Activated CD8-positive, alpha-beta T cell treated with anti-CD3 and anti-CD28 coated beads, Interleukin-2, amount 10 ng/mL, durations not matched to agents 7 days and 5 days (primary cell): Measurements from ENCODE around the gene ZNF12. TPM values are rescaled to one million over a fixed set of nuclear protein-coding genes. Genes with fewer than 3 reads are reported as not detected.
"Not testable (repeated sequence)": the region's sequence is repeated elsewhere in the genome, so short reads cannot be mapped to it uniquely, and the experiment has no call there.

ENCODE experiments used
- ATAC-seq: fragments of 150-1000 bp; cut with Tn5 transposase; one replicate; pipeline ENCODE4 v1.10.0; 2021; ENCODE audit warnings: moderate library complexity
- CTCF ChIA-PET: fragments of 350-600 bp; sonication (Branson Sonifier 250); formaldehyde crosslinking; loops from one replicate; lab custom pipeline; 2021; ENCODE audit warnings: antibody characterized with exemption; lab: Charles Lee
- POLR2A ChIA-PET: fragments of 350-600 bp; sonication (Branson Sonifier 250); formaldehyde crosslinking; loops from one replicate; lab custom pipeline; 2021; ENCODE audit warnings: antibody characterized with exemption; lab: Charles Lee
- DNase-seq: peaks from one replicate; pipeline ENCODE4 v3.0.0-alpha.2; 2020
- H3K27ac Mint-ChIP-seq: one replicate; pipeline ENCODE4 v1.8.0; 2021; ENCODE audit warnings: mild to moderate bottlenecking, mixed read lengths
- H3K27me3 Mint-ChIP-seq: one replicate; pipeline ENCODE4 v1.8.0; 2021; ENCODE audit warnings: low read depth, mixed read lengths
- H3K36me3 Mint-ChIP-seq: one replicate; pipeline ENCODE4 v1.8.0; 2021; ENCODE audit warnings: low read depth, mixed read lengths
- H3K4me1 Mint-ChIP-seq: one replicate; pipeline ENCODE4 v1.8.0; 2021; ENCODE audit warnings: low read depth, mixed read lengths
- H3K4me3 Mint-ChIP-seq: one replicate; pipeline ENCODE4 v1.8.0; 2021; ENCODE audit warnings: mild to moderate bottlenecking, mixed read lengths
- H3K9me3 Mint-ChIP-seq: one replicate; pipeline ENCODE4 v1.8.0; 2022; ENCODE audit warnings: mixed read lengths; ENCODE audit not compliant: insufficient read depth
- total RNA-seq, 2 experiments: library from RNA; stranded (reverse); gene quantifications; one replicate each; pipeline ENCODE4 v1.2.3, GENCODE V29; 2021

The ZNF12 gene
- total RNA-seq, 2 experiments from 2014 or later: 20.1 to 23.1 TPM

DNA sequence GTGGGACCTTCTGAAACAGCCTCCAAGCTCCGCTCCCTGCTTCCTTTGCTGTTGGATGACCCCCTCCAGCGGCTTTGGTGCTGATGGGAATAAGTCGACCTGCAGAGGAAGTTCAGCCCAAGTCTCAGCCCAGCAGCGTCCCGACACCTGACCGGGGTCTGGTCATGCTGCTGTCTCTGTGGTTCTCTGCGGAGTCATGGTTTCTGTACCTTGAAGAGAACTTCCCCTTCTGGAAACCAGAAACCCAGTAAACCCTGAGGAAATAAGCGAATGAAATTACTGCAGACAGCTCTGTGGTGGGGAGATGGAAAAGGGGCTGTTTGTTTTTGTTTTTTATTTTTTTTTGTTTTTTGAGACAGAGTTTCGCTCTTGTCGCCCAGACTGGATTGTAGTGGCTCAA lies 18.3 kb upstream of the ZNF12 start:
- ATAC-seq (no peak), DNase-seq (no peak)
- Mint-ChIP-seq H3K36me3 (peaks cover 8% of the 10 kb centered on the region), H3K27ac (no peak overlapping the region), H3K4me1 (peaks cover 13% of the 10 kb centered on the region), H3K27me3 (peaks cover 2% of the 10 kb centered on the region), H3K9me3 (peaks cover 4% of the 10 kb centered on the region), H3K4me3 (no peak overlapping the region)
- ChIA-PET CTCF (no interaction called here), POLR2A (no interaction called here)

GRCh38 chr7:6724351-6724750 lies 17.6 kb upstream of the ZNF12 start:
- ATAC-seq: not testable (repeated sequence)

DNA sequence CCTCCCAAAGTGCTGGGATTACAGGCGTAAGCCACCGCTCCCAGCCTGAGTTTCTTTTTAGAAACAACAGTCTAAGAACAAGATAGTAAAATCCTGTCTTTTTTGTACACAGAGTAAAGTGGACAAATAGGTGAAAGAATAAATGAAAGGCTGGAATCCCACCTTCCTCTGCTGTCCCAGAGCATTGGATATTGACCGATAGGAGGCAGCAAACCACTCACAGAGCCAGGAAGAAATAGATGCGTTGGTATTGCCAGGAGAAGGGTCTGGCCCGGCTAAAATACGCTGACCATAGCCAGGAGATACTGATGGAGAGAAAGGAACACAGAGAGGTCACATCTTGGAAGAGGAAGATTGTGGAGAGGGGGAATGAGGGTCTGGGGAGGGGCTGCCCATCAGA lies 11.4 kb upstream of the ZNF12 start:
- Mint-ChIP-seq H3K27me3 (peaks cover 7% of the 10 kb centered on the region), H3K9me3 (no peaks in the 10 kb centered on the region), H3K36me3 (no peaks in the 10 kb centered on the region), H3K27ac (no peak overlapping the region), H3K4me3 (no peak overlapping the region), H3K4me1 (peaks cover 9% of the 10 kb centered on the region)
- DNase-seq (no peak), ATAC-seq (no peak)
- CTCF ChIA-PET: no interaction called here
- POLR2A ChIA-PET: no interaction called here

More at GRCh38 chr7:6724351-6724750, 17.6 kb upstream of the ZNF12 start:
- peaks cover 10% of the 10 kb centered on the region for H3K4me1 Mint-ChIP-seq
- POLR2A ChIA-PET, DNase-seq, H3K9me3 Mint-ChIP-seq, H3K36me3 Mint-ChIP-seq, H3K27me3 Mint-ChIP-seq, H3K4me3 Mint-ChIP-seq, CTCF ChIA-PET, H3K27ac Mint-ChIP-seq: not testable (repeated sequence)

DNA sequence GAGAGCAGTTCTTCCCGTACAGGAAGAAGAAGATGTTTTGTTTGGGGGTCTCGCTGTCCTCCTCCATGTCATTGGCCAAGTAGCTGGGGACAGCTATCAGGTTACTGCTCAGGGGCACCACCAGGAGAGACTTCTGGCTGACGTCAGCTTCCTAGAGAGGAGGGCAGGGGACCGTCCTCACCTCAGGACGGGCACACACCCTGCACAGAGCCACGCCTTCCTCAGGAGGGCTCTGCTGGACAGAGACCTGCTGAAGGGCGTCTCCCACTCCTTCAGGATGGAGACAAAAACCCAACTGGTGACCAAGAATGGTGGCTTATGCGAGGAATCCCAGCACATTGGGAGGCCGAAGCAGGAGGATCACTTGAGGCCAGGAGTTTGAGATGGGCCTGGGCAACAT lies 9.2 kb upstream of the ZNF12 start:
- H3K27ac Mint-ChIP-seq, H3K36me3 Mint-ChIP-seq, DNase-seq, H3K4me3 Mint-ChIP-seq, H3K9me3 Mint-ChIP-seq, ATAC-seq, H3K4me1 Mint-ChIP-seq, H3K27me3 Mint-ChIP-seq, POLR2A ChIA-PET, CTCF ChIA-PET: not testable (repeated sequence)

- peaks cover 9% of the 10 kb centered on the region for H3K4me1 Mint-ChIP-seq
- no peaks in the 10 kb centered on the region for H3K9me3 Mint-ChIP-seq
- CTCF ChIA-PET: interaction anchor here (1.4 kb wide), 1 partner anchor 198 kb away, joined by 3 read pairs; no protein-coding TSS in a partner anchor
- POLR2A ChIA-PET: no interaction called here
- H3K36me3 Mint-ChIP-seq: peaks cover 2% of the 10 kb centered on the region
- H3K4me3 Mint-ChIP-seq: no peak overlapping the region
- ATAC-seq (no peak), DNase-seq (no peak)
- H3K27me3 Mint-ChIP-seq: peaks cover 5% of the 10 kb centered on the region
- H3K27ac Mint-ChIP-seq: no peak overlapping the region
Observed at GRCh38 chr7:6714360-6714759, 7.6 kb upstream of the ZNF12 start.

DNA sequence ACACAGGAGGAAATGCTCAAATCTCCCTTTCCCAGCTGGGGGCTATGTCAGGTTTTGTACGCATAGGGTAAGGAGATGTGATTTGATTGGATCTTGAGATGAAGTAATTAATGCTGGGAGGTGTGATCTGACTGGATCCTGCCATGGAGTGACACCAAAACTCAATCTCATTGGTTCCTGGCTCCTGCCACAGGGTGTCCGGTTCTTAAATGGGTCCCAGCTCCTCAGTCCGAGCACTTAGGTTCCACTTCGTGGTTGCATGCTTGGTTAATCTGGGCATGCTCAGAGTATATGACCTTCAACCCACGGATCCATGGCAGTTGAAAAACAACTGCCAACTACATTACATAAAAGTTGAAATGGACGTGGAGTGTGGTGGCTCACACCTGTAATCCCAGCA lies 3.1 kb upstream of the ZNF12 start:
- ChIA-PET POLR2A (no interaction called here), CTCF (no interaction called here)
- peaks cover 11% of the 10 kb centered on the region for H3K9me3 Mint-ChIP-seq
- peaks cover 25% of the 10 kb centered on the region for H3K36me3 Mint-ChIP-seq
- DNase-seq: no peak
- no peak for ATAC-seq
- peaks cover 11% of the 10 kb centered on the region for H3K4me1 Mint-ChIP-seq
- no peak overlapping the region for H3K27ac Mint-ChIP-seq
- H3K27me3 Mint-ChIP-seq: peaks cover 3% of the 10 kb centered on the region
- H3K4me3 Mint-ChIP-seq: no peak overlapping the region

GRCh38 chr7:6708304-6708703 lies 1.6 kb upstream of the ZNF12 start:
- no peak overlapping the region for H3K4me3 Mint-ChIP-seq

DNA sequence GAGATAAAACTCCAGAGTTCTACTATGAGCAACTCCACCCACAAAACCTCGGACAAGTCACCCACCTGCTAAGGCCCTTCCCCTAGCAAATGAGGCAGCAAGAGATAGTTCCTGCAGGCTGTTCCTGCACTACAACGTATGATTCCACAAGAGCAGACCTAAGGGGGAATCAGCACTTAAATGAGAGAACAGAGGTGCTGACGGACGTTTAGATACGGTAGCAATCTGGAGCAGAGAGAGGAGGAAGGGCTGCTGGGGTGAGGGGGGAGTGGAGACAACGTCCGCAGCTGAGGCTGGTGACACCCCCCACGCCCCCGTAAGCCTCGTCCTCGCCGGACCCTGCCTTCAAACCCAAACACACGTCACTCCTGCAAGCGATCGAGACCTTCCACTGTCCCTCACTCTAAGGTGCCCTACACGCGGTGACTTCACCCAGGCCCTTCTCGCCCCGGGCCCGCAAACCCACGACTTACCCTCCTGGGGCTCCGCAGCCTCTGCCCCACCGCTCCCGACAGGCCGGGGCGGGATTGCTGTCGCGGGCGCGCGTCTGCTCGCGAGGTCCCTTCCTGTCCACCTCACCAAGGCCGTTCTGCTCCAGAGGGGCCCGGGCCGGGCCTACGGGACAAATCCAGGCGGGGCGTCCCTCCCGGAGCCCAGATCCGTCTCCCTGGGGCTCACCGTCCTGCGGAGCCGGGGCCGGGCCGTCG lies 635 bp downstream of the ZNF12 start:
- H3K4me3 Mint-ChIP-seq: peak overlapping the region; percentile 88
- ATAC-seq: peak; percentile 52
- peaks cover 41% of the 10 kb centered on the region for H3K36me3 Mint-ChIP-seq
- peaks cover 26% of the 10 kb centered on the region for H3K4me1 Mint-ChIP-seq
- POLR2A ChIA-PET: no interaction called here
- DNase-seq: peak; percentile 45
- CTCF ChIA-PET: no interaction called here
- H3K27ac Mint-ChIP-seq: peak overlapping the region; percentile 85
- H3K27me3 Mint-ChIP-seq: peaks cover 3% of the 10 kb centered on the region
- peaks cover 32% of the 10 kb centered on the region for H3K9me3 Mint-ChIP-seq

More at GRCh38 chr7:6708304-6708703, 1.6 kb upstream of the ZNF12 start:
- peaks cover 37% of the 10 kb centered on the region for H3K36me3 Mint-ChIP-seq
- ChIA-PET CTCF (no interaction called here), POLR2A (no interaction called here)
- no peak overlapping the region for H3K27ac Mint-ChIP-seq
- H3K27me3 Mint-ChIP-seq: peaks cover 3% of the 10 kb centered on the region
- H3K9me3 Mint-ChIP-seq: peaks cover 20% of the 10 kb centered on the region
- no peak for ATAC-seq
- no peak for DNase-seq
- peaks cover 21% of the 10 kb centered on the region for H3K4me1 Mint-ChIP-seq

- H3K9me3 Mint-ChIP-seq: peaks cover 42% of the 10 kb centered on the region
- H3K4me3 Mint-ChIP-seq: no peak overlapping the region
- ChIA-PET POLR2A (interaction anchor here (1.2 kb wide), 1 partner anchor 10 kb away, joined by 4 read pairs; no protein-coding TSS in a partner anchor), CTCF (no interaction called here)
- H3K36me3 Mint-ChIP-seq: peaks cover 32% of the 10 kb centered on the region
- peaks cover 20% of the 10 kb centered on the region for H3K4me1 Mint-ChIP-seq
- H3K27ac Mint-ChIP-seq: peak overlapping the region; percentile 56
- no peak for ATAC-seq
- DNase-seq: no peak
- no peaks in the 10 kb centered on the region for H3K27me3 Mint-ChIP-seq
Observed at GRCh38 chr7:6701860-6702259, 4.9 kb downstream of the ZNF12 start.

DNA sequence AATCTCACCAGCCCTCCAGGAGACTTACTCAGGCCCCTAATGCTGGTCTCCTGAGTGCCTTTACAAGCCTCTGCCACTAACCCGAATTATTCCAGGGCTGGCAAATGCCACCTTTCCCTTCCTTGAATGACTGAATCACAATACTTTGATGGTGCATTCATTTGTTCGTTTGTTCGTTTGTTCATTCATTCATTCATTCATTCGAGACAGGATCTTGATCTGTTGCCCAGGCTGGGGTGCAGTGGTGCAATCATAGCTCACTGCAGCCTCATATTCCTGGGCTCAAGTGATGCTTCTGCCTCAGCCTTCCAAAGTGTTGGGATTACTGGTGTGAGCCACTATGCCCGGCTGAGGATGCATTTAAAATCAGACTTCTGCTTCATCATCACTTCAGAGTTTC lies 6.0 kb downstream of the ZNF12 start:
- H3K27ac Mint-ChIP-seq: no peak overlapping the region
- no peak overlapping the region for H3K4me3 Mint-ChIP-seq
- ChIA-PET CTCF (no interaction called here), POLR2A (interaction anchor here (1.2 kb wide), 1 partner anchor 9 kb away, joined by 4 read pairs; no protein-coding TSS in a partner anchor)
- peaks cover 42% of the 10 kb centered on the region for H3K9me3 Mint-ChIP-seq
- H3K36me3 Mint-ChIP-seq: peaks cover 28% of the 10 kb centered on the region
- peaks cover 20% of the 10 kb centered on the region for H3K4me1 Mint-ChIP-seq
- no peak for DNase-seq
- no peaks in the 10 kb centered on the region for H3K27me3 Mint-ChIP-seq
- no peak for ATAC-seq

DNA sequence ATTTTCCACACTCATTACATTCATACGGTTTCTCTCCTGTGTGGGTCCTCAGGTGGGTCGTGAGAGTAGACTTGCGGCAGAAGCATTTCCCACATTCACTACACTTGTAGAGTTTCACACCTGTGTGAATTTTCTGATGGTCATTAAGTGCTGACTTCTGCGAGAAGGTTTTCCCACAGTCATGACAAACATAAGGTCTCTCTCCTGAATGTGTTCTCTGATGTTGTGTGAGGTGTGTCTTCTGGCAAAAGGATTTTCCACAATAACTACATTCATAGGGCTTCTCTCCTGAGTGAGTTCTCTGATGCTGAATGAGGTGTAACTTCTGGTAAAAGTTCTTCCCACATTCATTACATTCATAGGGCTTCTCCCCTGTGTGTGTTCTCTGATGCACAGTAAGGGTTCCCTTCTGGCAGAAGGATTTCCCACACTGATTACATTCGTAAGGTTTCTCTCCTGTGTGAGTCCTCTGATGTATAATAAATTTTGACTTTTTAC lies 15.1 kb downstream of the ZNF12 start:
- Mint-ChIP-seq H3K9me3 (peaks cover 52% of the 10 kb centered on the region), H3K4me3 (no peak overlapping the region), H3K27me3 (no peaks in the 10 kb centered on the region), H3K36me3 (peaks cover 30% of the 10 kb centered on the region), H3K4me1 (no peaks in the 10 kb centered on the region), H3K27ac (peak overlapping the region; percentile 18)
- ChIA-PET POLR2A (interaction anchor here (1.1 to 1.2 kb wide), 2 partner anchors 10 to 11 kb away, joined by 3 to 4 read pairs; no protein-coding TSS in a partner anchor), CTCF (no interaction called here)
- DNase-seq (no peak), ATAC-seq (no peak)

- Mint-ChIP-seq H3K4me3 (no peak overlapping the region), H3K4me1 (no peaks in the 10 kb centered on the region), H3K27ac (no peak overlapping the region), H3K36me3 (peaks cover 36% of the 10 kb centered on the region), H3K9me3 (peaks cover 58% of the 10 kb centered on the region), H3K27me3 (no peaks in the 10 kb centered on the region)
- POLR2A ChIA-PET: no interaction called here
- DNase-seq (no peak), ATAC-seq (no peak)
- CTCF ChIA-PET: no interaction called here
Observed at GRCh38 chr7:6691103-6691502, 15.6 kb downstream of the ZNF12 start.
